Measurements from ENCODE around the gene NEDD4L. TPM values are rescaled to one million over a fixed set of nuclear protein-coding genes. Genes with fewer than 3 reads are reported as not detected.
A peak's percentile ranks its signal among the peaks of the same experiment; 100 is the strongest.

NEDD4L gene
- total RNA-seq, 1 donor: 31.5 TPM

GRCh38 chr18:58290116-58290695 is 246.2 kb downstream of the NEDD4L start:
- TF ChIP-seq, protein P1, sequence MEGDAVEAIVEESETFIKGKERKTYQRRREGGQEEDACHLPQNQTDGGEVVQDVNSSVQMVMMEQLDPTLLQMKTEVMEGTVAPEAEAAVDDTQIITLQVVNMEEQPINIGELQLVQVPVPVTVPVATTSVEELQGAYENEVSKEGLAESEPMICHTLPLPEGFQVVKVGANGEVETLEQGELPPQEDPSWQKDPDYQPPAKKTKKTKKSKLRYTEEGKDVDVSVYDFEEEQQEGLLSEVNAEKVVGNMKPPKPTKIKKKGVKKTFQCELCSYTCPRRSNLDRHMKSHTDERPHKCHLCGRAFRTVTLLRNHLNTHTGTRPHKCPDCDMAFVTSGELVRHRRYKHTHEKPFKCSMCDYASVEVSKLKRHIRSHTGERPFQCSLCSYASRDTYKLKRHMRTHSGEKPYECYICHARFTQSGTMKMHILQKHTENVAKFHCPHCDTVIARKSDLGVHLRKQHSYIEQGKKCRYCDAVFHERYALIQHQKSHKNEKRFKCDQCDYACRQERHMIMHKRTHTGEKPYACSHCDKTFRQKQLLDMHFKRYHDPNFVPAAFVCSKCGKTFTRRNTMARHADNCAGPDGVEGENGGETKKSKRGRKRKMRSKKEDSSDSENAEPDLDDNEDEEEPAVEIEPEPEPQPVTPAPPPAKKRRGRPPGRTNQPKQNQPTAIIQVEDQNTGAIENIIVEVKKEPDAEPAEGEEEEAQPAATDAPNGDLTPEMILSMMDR (IDR thresholded peaks at IDR 0.05; ENCODE audit: insufficient read depth, low read depth, low read length): no peak
- no peak overlapping the region for H3K4me3 ChIP-seq (ENCODE audit: low read depth, low read length)
- peak; percentile 41 for DNase-seq (ENCODE audit: low read depth)

DNA sequence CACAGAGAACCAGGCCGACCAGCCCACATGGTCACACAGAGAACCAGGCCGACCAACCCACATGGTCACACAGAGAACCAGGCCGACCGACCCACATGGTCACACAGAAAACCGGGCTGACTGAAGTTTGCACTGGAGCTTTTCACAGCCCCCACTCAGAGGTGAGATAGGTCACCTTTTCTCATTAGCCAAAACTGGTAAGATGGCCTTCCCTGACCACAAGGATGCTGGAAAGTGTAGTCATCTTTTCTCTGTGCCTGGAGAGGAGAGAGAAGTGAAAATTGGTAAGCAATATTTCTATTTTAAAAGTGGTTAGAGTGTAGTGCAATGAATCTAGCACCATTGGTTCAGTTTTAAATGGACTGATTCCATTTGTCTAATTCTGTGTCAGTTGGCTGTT is 247.1 kb downstream of the NEDD4L start:
- no peak overlapping the region for H3K4me3 ChIP-seq (ENCODE audit: low read depth, low read length)
- TF ChIP-seq, protein P1 (IDR thresholded peaks at IDR 0.05; ENCODE audit: insufficient read depth, low read depth, low read length): no peak
- no peak for DNase-seq (ENCODE audit: low read depth)

DNA sequence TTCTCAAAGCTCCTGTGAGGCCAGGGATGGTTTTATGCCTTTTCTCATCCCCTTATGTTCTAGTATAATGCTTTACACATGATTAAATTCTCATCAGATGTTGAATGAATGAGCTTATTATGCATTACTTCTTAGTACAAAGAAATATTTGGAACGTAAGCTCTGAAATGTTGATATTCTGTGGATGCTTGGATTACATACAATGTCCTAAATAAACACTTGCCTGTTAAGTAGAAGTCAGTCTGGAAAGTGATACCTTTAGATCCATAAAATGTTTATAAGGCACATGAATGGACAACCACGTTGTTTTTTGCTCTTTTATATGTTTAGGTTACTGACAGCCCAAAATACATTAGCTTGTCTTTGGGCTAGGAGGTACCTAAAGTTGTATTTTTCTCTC is 248.6 kb downstream of the NEDD4L start:
- TF ChIP-seq, protein P1 (IDR thresholded peaks at IDR 0.05; ENCODE audit: insufficient read depth, low read depth, low read length): no peak
- no peak overlapping the region for H3K4me3 ChIP-seq (ENCODE audit: low read depth, low read length)

GRCh38 chr18:58297198-58297597 is 253.2 kb downstream of the NEDD4L start:
- H3K4me3 ChIP-seq (ENCODE audit: low read depth, low read length): no peak overlapping the region
- peak; percentile 20 for DNase-seq (ENCODE audit: low read depth)
- TF ChIP-seq, protein P1 (IDR thresholded peaks at IDR 0.05; ENCODE audit: insufficient read depth, low read depth, low read length): no peak

More for the DNA sequence above, 248.6 kb downstream of the NEDD4L start:
- DNase-seq (ENCODE audit: low read depth): no peak

DNA sequence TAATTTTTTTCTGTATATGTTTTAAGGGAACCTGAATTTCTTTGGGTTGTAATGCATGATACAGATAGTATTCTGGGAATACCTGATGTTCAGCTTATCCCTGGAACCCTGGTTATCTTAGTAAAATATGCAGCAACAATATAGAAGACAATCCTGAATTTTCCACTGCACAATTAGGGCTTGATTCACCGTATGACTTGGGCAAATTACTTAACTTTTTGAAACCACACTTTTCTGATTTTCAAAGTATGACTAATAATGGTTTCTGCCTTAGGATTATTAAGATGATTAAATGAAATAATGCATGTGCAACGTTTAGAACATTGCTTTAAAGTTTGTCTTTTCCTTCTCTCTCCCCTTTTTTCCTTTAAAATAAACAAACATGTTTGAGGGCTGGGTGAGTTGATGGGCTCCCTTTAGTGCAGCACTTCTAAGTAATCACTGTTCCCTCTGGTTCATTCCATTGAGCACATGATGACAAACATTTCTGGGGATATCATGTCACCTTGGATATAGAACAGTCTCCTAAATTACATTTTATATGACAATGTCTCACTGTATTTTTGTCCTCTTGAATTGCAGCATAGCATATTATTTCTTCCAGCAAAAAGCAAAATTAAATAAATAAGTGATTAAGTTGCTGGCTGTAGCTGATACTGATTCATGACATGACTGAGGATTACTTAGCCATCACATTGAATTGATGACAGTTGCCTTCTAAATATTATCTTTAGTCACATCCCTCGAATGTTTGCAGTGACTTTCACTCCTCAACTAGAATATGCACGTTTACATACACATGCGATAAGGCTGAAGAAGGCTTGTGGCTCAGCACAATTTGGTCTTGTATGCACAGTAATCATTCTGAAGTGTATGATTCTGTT is 254.5 kb downstream of the NEDD4L start:
- TF ChIP-seq, protein P1 (IDR thresholded peaks at IDR 0.05; ENCODE audit: insufficient read depth, low read depth, low read length): no peak
- no peak for DNase-seq (ENCODE audit: low read depth)
- no peak overlapping the region for H3K4me3 ChIP-seq (ENCODE audit: low read depth, low read length)

DNA sequence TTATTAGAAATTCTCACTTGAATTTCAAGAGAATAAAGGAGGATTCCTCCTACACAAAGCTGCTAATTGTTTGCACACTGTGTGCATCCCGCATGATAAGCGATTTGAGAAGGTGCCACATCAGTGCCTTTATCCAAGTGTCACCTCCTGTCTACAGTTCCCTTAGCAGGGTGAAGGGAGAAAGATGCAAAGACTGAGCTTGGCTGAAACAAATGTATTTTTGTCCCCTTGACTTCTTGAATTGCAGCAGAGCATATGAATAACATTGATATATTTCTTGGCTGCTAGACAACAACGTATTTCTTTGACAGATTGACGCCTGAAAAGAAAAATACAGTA is 255.1 kb downstream of the NEDD4L start:
- no peak overlapping the region for H3K4me3 ChIP-seq (ENCODE audit: low read depth, low read length)
- no peak for DNase-seq (ENCODE audit: low read depth)
- TF ChIP-seq, protein P1 (IDR thresholded peaks at IDR 0.05; ENCODE audit: insufficient read depth, low read depth, low read length): no peak

Data from fibroblast of villous mesenchyme (primary cell).